Fibroblast of villous mesenchyme (primary cell): ENCODE data around the gene ZNF407. TPM values are rescaled to one million over a fixed set of nuclear protein-coding genes. Genes with fewer than 3 reads are reported as not detected.

Source experiments
- DNase-seq: peaks from one replicate; pipeline ENCODE4 v3.0.0-alpha.2; 2010; ENCODE audit warnings: low read depth
- H3K4me3 ChIP-seq: 2 replicates; pipeline ENCODE4 v1.5.1; 2011; ENCODE audit warnings: low read depth, mild to moderate bottlenecking, low read length
- total RNA-seq: library from RNA; depleted of rRNA; stranded (reverse); fragments of >200 nt; gene quantifications from 2 replicates; pipeline ENCODE4 v1.2.3, GENCODE V29; 2012
- TF ChIP-seq, protein P1 (sequence below): IDR thresholded peaks from 2 replicates; pipeline ENCODE4 v1.5.1; 2012; ENCODE audit warnings: low read depth, mild to moderate bottlenecking, low read length; ENCODE audit not compliant: insufficient read depth

Gene ZNF407
- total RNA-seq, 1 donor = 22.0 TPM

- no peak overlapping the region for H3K4me3 ChIP-seq
- TF ChIP-seq, protein P1, sequence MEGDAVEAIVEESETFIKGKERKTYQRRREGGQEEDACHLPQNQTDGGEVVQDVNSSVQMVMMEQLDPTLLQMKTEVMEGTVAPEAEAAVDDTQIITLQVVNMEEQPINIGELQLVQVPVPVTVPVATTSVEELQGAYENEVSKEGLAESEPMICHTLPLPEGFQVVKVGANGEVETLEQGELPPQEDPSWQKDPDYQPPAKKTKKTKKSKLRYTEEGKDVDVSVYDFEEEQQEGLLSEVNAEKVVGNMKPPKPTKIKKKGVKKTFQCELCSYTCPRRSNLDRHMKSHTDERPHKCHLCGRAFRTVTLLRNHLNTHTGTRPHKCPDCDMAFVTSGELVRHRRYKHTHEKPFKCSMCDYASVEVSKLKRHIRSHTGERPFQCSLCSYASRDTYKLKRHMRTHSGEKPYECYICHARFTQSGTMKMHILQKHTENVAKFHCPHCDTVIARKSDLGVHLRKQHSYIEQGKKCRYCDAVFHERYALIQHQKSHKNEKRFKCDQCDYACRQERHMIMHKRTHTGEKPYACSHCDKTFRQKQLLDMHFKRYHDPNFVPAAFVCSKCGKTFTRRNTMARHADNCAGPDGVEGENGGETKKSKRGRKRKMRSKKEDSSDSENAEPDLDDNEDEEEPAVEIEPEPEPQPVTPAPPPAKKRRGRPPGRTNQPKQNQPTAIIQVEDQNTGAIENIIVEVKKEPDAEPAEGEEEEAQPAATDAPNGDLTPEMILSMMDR = no peak
- no peak for DNase-seq
These were observed 28.3 kb upstream of the ZNF407 start for GRCh38 chr18:74569401-74569800.

- TF ChIP-seq, protein P1 = no peak
- no peak overlapping the region for H3K4me3 ChIP-seq
- DNase-seq = no peak
These were observed 27.4 kb upstream of the ZNF407 start for GRCh38 chr18:74570266-74570665.

- TF ChIP-seq, protein P1 = no peak
- no peak overlapping the region for H3K4me3 ChIP-seq
- DNase-seq = no peak
These were observed 25.6 kb upstream of the ZNF407 start for GRCh38 chr18:74571895-74572680.

GRCh38 chr18:74573053-74573452 is 24.6 kb upstream of the ZNF407 start:
- TF ChIP-seq, protein P1 = no peak
- no peak overlapping the region for H3K4me3 ChIP-seq

DNA sequence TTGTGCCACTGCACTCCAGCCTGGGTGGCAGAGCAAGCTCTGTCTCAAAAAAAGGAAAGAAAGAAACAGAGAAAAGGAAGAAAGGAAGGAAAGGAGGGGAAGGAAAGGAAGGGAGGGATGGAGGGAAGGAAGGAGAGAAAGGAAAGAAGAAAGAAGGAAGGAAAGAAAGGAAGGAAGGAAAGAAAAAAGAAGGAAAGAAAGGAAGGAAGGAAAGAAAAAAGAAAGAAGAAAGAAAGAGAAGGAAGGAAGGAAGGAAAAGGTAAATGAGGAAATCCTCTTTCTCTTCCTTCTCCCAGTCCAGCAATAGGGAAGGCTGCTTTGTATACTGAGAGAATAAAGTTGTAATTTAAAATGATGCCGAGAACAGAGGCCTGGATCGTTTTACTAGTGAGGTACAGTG is 22.8 kb upstream of the ZNF407 start:
- TF ChIP-seq, protein P1 = no peak
- no peak for DNase-seq
- no peak overlapping the region for H3K4me3 ChIP-seq

More at GRCh38 chr18:74573053-74573452, 24.6 kb upstream of the ZNF407 start:
- no peak for DNase-seq

DNA sequence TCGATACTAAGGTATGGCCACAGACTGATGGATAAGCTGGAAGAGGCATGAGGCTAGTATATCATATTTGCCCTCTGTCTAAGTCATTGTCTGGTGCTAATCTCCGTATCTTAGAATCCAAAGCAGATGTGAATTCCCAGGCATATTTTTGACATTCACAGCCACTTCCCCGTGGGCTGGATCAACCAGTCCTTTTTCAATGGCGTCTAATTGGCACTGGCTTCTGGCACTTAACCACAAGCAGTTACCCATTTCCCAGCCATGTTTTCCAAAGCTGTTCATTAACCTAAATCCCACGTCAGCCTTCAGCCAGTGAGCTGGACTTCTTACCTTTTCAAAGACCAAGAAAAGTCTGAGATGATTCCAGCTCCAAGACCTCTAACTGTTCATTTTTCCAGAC is 20.7 kb upstream of the ZNF407 start:
- no peak for DNase-seq

More for the DNA sequence above, 20.7 kb upstream of the ZNF407 start:
- TF ChIP-seq, protein P1 = no peak
- H3K4me3 ChIP-seq = no peak overlapping the region
